Gastroesophageal sphincter (tissue), 4 donors: Measurements from ENCODE around the gene E2F3. TPM values are rescaled to one million over a fixed set of nuclear protein-coding genes. Genes with fewer than 3 reads are reported as not detected.

ENCODE experiments used
- ATAC-seq: fragments of 150-250 bp; one replicate; pipeline ENCODE4 v1.9.1; 2016; ENCODE audit warnings: mild to moderate bottlenecking, moderate library complexity
- H3K27ac ChIP-seq, 4 donors: fragments of 200-600 bp; sonication (generic) in 3 of 4; 1 replicate in 3 of 4; 2 replicates in 1 of 4; pipeline ENCODE4 v1.5.1; 2016 to 2019
- H3K27me3 ChIP-seq: fragments of 200-600 bp; sonication (generic); one replicate; pipeline ENCODE4 v1.5.1; 2019
- H3K36me3 ChIP-seq, 2 donors: fragments of 200-600 bp; sonication (generic); one replicate each; pipeline ENCODE4 v1.5.1; 2019; ENCODE audit warnings: control low read depth in 1 of 2
- H3K4me1 ChIP-seq, 3 donors: fragments of 200-600 bp; sonication (generic); 1 replicate in 2 of 3; 2 replicates in 1 of 3; pipeline ENCODE4 v1.5.1; 2016 to 2019; ENCODE audit warnings: control low read depth in 2 of 3
- H3K4me3 ChIP-seq, 2 donors: fragments of 200-600 bp; sonication (generic); one replicate each; pipeline ENCODE4 v1.5.1; 2019; ENCODE audit warnings: mild to moderate bottlenecking in 1 of 2, moderate library complexity in 1 of 2
- H3K9me3 ChIP-seq, 3 donors: fragments of 200-600 bp; sonication (generic); one replicate each; pipeline ENCODE4 v1.5.1; 2017 to 2019; ENCODE audit warnings: control low read depth in 2 of 3
- EP300 ChIP-seq: sonication (generic); formaldehyde crosslinking; IDR thresholded peaks from one replicate; pipeline ENCODE4 v1.6.1; 2017; ENCODE audit warnings: antibody characterized with exemption, mild to moderate bottlenecking
- POLR2A ChIP-seq, 2 donors: fragments of 450-650 bp; IDR thresholded peaks; one replicate each; pipeline ENCODE4 v1.6.1; 2017; ENCODE audit warnings: antibody characterized with exemption in 2 of 2, mild to moderate bottlenecking in 2 of 2, moderate library complexity in 1 of 2
- POLR2AphosphoS5 ChIP-seq: sonication (generic); formaldehyde crosslinking; IDR thresholded peaks from one replicate; pipeline ENCODE4 v1.6.1; 2017; ENCODE audit warnings: antibody characterized with exemption
- WGBS, 2 donors: methylation state at CpG; one replicate each; pipeline ENCODE4 v1.1.5; 2018; ENCODE audit warnings: low coverage in 1 of 2; 5-methylcytosine and 5-hydroxymethylcytosine counted together
- total RNA-seq, 4 donors: library from RNA; depleted of rRNA; stranded (reverse); fragments of >200 nt; gene quantifications; one replicate each; pipeline ENCODE4 v1.1.0, GENCODE V29; 2016
- TF ChIP-seq, protein P1 (sequence below), 4 experiments: fragments of 200-600 bp in 2 of 4; fragments of 450-650 bp in 2 of 4; sonication (generic) in 1 of 4; IDR thresholded peaks; one replicate each; pipeline ENCODE4 v1.5.1; 2017 to 2019; ENCODE audit warnings: antibody characterized with exemption in 4 of 4, mild to moderate bottlenecking in 2 of 4, moderate library complexity in 2 of 4

The E2F3 gene
- total RNA-seq, 4 donors from 2014 or later: 3.4 to 6.5 (median 5.2) TPM

DNA sequence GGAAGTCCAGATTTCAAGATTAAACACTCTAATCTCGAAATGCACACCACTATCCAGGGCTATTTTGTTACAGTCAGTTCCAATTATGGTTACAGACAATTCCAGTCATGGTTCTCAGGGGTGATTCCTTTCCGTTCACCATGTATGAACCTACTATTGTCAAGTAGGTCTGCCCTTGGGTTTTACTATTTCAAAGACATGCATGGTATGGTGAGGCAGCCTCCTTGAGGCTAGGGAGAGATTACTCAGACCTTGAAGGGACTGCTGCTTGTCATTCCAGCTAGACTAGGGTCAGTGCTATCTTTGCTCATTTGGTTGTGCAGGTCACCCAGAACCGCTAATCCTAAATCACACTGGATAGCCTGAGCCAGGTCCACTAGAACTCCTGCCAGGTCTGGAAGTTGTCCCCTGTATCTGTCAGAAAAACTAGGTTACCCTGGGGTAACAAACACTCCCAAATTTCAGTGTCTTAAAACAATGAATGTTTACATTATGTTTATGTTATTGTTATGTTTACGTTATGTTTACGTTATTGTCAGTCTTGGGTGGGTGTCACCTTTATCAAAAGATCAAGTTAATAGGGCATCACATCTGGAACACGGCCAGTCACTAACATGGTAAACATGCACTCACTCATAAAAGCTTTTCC is 41.1 kb upstream of the E2F3 start:
- Histone ChIP-seq H3K27ac (no peak overlapping the region), H3K27me3 (peaks cover 3% of the 10 kb centered on the region), H3K36me3 (no peaks in the 10 kb centered on the region), H3K4me3 (no peak overlapping the region), H3K9me3 (peaks cover 0 to 3% (median 0%) of the 10 kb centered on the region in 3 donors), H3K4me1 (no peaks in the 10 kb centered on the region)
- TF ChIP-seq POLR2AphosphoS5 (no peak), EP300 (no peak), POLR2A (IDR thresholded peaks at IDR 0.05) (no peak)
- TF ChIP-seq, protein P1, sequence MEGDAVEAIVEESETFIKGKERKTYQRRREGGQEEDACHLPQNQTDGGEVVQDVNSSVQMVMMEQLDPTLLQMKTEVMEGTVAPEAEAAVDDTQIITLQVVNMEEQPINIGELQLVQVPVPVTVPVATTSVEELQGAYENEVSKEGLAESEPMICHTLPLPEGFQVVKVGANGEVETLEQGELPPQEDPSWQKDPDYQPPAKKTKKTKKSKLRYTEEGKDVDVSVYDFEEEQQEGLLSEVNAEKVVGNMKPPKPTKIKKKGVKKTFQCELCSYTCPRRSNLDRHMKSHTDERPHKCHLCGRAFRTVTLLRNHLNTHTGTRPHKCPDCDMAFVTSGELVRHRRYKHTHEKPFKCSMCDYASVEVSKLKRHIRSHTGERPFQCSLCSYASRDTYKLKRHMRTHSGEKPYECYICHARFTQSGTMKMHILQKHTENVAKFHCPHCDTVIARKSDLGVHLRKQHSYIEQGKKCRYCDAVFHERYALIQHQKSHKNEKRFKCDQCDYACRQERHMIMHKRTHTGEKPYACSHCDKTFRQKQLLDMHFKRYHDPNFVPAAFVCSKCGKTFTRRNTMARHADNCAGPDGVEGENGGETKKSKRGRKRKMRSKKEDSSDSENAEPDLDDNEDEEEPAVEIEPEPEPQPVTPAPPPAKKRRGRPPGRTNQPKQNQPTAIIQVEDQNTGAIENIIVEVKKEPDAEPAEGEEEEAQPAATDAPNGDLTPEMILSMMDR (IDR thresholded peaks at IDR 0.05): no peak
- 77 to 78% methylated on average over 5 to 6 of the region's 6 CpGs for WGBS, 2 donors
- ATAC-seq: no peak

- H3K27me3 ChIP-seq: peaks cover 3% of the 10 kb centered on the region
- ATAC-seq: no peak
- WGBS, 2 donors: 73% methylated on average over 1 of the region's 1 CpG; no CpG with 5 or more reads in 1 of the 2 donors
Measured at GRCh38 chr6:20362623-20363022, 39.1 kb upstream of the E2F3 start.

DNA sequence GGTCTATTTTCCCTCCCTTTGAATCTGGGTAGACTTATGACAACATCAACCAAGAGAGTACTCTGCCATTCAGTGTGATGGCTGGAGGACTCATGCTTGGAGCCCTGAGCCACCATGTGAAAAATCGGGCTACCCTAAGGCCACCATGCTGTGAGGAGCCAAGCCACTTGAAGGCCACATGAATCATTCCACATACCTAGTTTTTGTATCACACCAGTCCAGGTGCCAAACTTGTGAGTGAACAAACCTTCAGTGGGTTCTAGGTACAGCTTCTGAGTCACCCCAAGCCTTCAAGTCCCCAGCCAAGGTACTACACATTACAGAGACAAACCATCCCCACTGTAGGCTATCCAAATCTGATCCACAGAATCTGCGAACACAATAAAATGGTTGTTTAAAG is 37.4 kb upstream of the E2F3 start:
- 86 to 100% methylated on average over 2 of the region's 2 CpGs for WGBS, 2 donors
- peaks cover 0 to 3% (median 0%) of the 10 kb centered on the region in 3 donors for H3K9me3 ChIP-seq
- no peak for ATAC-seq

More at GRCh38 chr6:20362623-20363022, 39.1 kb upstream of the E2F3 start:
- Histone ChIP-seq H3K4me3 (no peak overlapping the region), H3K9me3 (peaks cover 0 to 3% (median 0%) of the 10 kb centered on the region in 3 donors), H3K4me1 (no peaks in the 10 kb centered on the region), H3K36me3 (no peaks in the 10 kb centered on the region), H3K27ac (no peak overlapping the region)
- no peak for TF ChIP-seq POLR2AphosphoS5
- TF ChIP-seq, protein P1 (IDR thresholded peaks at IDR 0.05): no peak
- no peak for TF ChIP-seq EP300
- no peak for TF ChIP-seq POLR2A (IDR thresholded peaks at IDR 0.05)

GRCh38 chr6:20365456-20365855 is 36.2 kb upstream of the E2F3 start:
- Histone ChIP-seq H3K27me3 (peaks cover 3% of the 10 kb centered on the region), H3K27ac (no peak overlapping the region), H3K4me1 (no peaks in the 10 kb centered on the region), H3K9me3 (peaks cover 0 to 3% (median 0%) of the 10 kb centered on the region in 3 donors), H3K36me3 (no peaks in the 10 kb centered on the region), H3K4me3 (no peak overlapping the region)
- TF ChIP-seq POLR2AphosphoS5: no peak
- TF ChIP-seq POLR2A (IDR thresholded peaks at IDR 0.05): no peak
- TF ChIP-seq, protein P1 (IDR thresholded peaks at IDR 0.05): no peak
- no peak for TF ChIP-seq EP300
- WGBS, 2 donors: 76% methylated on average over 3 of the region's 3 CpGs; no CpG with 5 or more reads in 1 of the 2 donors
- no peak for ATAC-seq

More for the DNA sequence above, 37.4 kb upstream of the E2F3 start:
- Histone ChIP-seq H3K27me3 (peaks cover 3% of the 10 kb centered on the region), H3K4me3 (no peak overlapping the region), H3K4me1 (no peaks in the 10 kb centered on the region), H3K36me3 (no peaks in the 10 kb centered on the region), H3K27ac (no peak overlapping the region)
- TF ChIP-seq POLR2A (IDR thresholded peaks at IDR 0.05) (no peak), POLR2AphosphoS5 (no peak)

GRCh38 chr6:20366082-20366830 is 35.4 kb upstream of the E2F3 start:
- Histone ChIP-seq H3K27me3 (peaks cover under 1% of the 10 kb centered on the region), H3K27ac (no peak overlapping the region), H3K36me3 (no peaks in the 10 kb centered on the region), H3K4me1 (no peaks in the 10 kb centered on the region), H3K9me3 (no peaks in the 10 kb centered on the region), H3K4me3 (no peak overlapping the region)
- no peak for ATAC-seq
- 16 to 27% methylated on average over 4 to 7 of the region's 7 CpGs for WGBS, 2 donors
- TF ChIP-seq EP300: no peak
- no peak for TF ChIP-seq POLR2A (IDR thresholded peaks at IDR 0.05)
- no peak for TF ChIP-seq POLR2AphosphoS5
- TF ChIP-seq, protein P1 (IDR thresholded peaks at IDR 0.05): no peak
